SIG-M5 (cell line): ENCODE data around the gene CARD14.
"Not testable (repeated sequence)": the region's sequence is repeated elsewhere in the genome, so short reads cannot be mapped to it uniquely, and the experiment has no call there.

Experiments
- DNase-seq: peaks from one replicate; lab custom pipeline; 2025; lab: John Stamatoyannopoulos, UW

CARD14 gene

DNA sequence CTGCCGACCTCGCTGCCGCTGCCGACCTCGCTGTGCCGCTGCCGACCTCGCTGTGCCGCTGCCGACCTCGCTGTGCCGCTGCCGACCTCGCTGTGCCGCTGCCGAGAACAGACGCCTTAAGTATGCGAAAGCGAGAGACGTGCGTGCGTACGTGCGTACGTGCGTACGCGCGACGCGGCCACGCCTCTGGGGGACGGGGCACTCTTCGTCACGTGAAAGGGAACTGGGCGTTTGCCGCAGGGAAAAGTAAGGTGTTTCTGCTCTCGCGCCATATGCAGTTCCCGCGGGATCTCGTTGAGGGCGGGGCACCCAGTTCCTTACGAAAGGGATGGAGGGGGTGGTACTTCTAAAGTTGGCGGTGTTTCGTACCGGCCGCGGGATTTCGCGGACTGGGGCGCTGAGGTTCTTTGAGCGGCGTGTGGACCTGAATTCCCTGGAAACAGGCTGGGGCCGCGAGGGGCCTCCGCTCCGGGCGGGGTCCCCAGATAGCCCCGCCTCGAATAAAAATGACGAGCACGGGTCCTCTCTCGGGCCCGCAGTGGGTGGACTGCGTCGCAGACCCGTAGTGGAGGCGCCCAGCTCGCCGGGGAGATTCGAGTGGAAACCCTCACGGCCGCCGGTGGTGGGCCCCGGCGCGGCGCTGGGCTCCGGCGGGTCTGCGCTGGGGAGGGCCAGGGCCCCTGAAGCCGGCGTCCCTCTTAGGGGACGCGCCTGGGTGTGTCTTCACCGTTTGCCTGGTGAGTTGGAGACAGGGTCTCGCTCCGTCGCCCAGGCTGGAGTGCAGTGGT is 22.6 kb upstream of the CARD14 start, which contains the start of gene EIF4A3:
Gene EIF4A3 (minus strand): TSS at position 94 of the 788 bp plus-strand sequence. CDS start 167 bp downstream, outside the sequence.
- peak; percentile 91 for DNase-seq

DNA sequence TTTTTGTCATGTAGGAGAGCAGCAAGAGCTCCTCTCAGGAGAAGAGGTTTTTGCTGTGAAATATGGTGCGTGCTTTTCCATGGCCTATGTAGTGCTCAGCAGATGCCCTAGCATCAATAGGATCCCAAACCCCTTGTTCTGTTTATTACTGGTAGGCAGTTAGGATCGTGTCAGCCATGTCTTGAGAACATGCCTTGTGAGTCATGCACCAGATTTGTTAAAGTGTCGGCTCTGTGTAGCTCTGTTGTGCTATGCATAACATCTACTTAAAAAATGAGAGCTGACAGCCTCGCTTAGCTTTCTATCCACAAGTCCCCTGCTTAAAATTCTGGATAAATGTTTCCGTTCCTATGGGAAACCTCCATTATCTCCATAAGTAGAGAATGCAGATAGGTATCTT is 18.5 kb upstream of the CARD14 start:
- DNase-seq: no peak

DNA sequence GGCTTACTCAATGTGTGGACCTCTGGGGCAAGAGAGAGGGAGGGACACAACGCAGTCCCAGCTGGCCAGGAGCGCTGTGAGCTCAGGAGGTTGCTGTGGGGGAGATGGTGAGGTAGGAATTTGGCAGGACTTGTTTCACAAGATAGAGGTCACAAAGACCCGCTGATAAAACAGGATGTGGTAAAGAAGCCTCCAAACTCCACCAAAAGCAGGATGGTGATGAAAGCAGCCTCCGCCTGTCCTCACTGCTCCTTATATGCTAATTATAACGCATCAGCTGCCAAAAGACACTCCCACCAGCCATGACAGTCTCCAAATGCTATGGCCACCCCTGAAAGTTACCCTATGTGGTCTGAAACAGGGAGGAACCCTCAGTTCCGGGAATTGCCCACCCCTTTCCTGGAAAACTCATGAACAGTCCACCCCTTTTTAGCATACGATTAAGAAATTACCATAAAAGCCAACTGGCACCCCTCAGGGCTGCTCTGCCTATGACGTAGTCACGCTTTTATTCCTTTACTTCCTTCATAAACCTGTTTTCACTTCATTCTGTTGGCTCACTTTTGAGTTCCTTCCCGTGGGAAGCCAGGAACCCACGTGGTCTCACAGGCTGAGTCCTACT is 17.6 kb upstream of the CARD14 start:
- peak; percentile 68 for DNase-seq

DNA sequence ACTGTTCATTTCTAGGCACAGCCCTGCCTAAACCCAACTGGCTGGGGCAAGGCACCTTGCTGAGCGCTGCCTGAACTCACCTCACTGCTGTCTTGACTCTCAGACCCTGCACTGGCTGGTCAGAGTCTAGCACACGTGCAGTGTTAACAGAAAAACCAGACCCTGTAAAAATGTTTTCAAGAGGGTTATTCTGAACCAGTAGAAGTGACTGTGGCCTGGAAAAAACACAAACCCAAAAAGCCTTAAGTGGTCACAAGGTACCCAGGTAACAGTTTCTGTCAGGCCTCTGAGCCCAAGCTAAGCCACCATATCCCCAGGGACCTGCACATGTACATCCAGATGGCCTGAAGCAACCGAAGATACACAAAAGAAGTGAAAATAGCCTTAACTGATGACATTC is 16.8 kb upstream of the CARD14 start:
- DNase-seq: no peak

DNA sequence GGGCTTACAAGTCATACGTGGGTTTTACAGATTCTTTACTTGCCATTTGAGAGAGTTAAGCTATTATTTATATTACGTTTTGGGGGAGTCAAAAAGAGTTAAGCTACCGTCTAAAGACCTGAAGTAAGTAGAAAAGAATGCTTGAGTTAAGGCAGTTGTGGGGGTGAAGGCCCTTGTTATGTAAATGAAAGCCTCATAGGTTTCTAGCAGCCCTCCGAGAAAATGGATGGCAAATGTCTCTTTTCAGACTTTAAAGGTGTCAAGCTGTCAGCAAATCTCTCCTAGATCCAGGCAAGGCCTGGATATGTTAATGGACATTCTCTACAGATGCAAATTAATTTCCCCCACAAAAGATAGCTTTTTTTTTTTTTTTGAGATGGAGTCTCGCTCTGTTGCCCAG is 15.7 kb upstream of the CARD14 start:
- DNase-seq: no peak

DNA sequence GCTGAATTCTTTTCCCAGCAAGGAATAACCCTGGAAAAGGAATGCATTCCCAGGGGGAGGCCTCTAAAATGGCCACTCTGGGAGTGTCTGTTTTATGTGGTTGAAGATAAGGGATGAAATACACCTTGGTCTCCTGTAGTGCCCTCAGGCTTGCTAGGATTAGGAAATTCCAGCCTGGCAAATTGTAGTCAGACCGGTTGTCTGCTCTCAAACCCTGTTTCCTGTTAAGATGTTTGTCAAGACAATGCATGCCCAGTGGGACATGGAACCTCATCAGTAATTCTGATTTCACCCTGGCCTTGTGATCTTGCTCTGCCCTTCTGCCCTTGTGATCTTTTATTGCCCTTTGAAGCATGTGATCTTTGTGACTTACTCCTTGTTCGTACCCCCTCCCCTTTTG is 14.2 kb upstream of the CARD14 start:
- DNase-seq: not testable (repeated sequence)

DNA sequence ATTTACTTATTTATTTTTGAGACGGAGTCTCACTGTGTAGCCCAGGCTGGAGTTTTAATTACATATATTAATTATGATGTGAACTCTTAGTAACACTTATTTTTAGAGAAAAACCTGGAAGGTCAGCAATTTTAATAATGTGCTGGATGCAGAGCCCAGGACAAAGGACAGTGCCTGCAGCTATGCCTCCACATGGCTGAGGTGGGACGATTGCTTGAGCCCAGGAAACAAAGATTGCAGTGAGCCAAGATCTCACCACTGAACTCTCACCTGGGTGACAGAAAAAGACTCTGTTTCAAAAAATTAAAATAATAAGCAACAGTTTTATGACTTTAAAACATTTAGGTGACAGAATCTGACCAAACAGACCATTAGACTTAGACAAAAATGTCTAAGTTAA is 11.0 kb upstream of the CARD14 start:
- no peak for DNase-seq

DNA sequence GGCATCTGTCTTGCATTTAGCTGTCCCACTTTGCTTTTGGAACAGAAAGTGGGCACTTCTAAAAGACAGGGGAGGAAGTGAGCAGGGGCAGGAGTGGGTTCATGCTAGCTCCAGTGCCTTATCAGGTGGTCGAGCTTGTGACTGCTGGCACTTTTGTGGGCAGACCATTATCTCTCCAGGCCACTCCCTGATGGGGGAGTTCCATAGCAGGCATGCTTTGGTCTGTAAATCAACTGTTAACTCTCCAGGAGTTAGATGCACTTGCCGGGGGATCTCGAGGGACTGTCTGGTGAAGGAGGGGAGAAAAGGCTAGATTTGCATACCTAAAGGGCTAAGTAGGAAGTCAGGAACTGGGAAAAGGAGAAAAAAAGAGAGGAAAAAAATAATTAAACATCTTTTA is 9.3 kb upstream of the CARD14 start:
- DNase-seq: no peak

DNA sequence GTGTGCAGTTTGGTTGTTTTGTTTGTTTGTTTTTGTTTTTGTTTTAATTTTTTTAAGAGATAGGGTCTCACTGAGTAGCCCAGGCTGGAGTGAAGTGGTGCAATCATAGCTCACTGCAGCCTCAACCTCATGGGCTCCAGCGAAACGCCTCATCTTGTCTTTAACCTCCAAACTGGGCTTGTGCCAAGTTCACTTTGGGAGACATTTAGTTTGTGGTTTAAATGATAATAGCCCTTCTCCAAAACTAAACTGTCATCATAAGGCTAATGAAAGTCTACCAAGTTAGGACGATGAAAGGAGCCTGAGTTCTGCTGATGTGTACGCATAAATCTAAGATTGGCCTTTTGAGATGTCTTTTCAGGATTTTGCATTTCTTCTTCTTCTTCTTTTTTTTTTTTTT is 6.5 kb upstream of the CARD14 start:
- no peak for DNase-seq

DNA sequence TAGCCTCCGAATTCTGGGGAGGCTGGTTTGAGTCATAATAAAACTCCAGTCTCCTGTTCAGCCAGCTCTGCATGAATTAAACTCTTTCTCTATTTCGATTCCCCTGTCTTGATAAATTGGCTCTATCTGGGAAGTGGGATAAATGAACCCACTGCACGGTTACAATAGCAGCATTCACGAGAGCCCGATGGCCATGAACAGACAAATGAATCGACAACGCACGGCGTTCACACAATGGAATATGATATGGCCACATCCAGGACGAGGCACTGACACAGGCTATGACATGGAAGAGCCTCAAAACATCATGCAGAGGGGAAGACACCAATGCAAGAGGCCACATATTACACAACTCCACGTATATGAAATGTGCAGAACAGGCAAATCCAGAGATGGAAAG is 5.6 kb upstream of the CARD14 start:
- no peak for DNase-seq

DNA sequence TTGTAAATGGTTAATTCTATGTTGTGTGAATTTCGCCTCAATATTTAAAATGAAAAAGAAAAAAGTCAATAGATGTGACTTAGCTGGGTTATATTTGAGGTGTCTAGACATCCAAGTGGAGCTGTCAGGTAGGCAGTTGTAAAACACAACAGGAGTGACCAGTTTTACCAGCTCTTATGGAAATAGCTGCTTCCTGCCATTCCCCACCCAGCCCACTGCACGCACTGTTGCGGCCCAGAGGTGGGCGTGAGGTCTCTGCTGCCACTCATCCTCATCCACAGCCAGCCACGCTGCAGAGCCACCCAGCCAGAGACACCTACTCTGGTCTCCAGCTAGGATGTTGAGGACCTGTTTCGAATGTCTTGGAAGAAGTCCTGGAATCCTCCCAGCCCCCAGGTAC is 3.4 kb upstream of the CARD14 start:
- DNase-seq: no peak

DNA sequence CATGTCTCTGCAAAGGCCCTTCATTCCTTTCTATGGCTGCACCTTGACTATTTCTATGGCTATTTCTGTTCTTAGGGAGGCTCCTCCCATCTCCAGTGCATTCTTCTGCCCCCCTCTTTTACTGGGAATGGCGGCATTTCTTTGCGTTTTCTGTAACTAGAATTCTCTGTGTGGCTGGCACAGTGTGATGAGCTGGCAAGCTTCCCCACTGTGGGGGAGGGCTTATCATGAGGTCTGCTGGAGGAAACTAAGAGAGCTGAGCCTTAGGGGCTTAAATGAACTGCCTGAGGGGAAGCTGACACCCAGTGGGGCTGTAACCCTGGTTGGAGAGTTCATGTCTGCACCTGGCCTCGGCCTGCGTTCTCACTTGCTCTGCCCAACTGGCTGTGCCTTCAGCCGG is 1.5 kb upstream of the CARD14 start:
- no peak for DNase-seq

DNA sequence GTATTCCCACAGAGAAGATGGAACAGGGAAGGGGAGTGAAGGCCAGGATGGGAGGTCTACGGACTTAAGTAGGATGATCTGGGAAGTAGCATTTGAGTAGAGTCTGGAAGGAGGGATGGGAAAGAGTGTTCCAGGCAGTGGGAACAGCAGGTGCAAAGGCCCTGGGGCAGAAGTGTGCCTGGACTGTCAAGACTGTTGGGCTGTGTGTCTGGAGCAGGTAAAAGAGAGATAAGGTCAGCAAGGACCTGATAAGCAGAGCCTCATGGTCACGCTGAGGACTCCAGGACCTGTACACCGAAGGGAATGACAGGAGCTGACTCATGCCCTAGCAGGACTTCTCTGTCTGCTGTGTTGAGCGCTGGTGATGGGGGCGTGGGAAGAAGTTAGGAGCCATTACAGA is 723 bp upstream of the CARD14 start:
- no peak for DNase-seq

DNA sequence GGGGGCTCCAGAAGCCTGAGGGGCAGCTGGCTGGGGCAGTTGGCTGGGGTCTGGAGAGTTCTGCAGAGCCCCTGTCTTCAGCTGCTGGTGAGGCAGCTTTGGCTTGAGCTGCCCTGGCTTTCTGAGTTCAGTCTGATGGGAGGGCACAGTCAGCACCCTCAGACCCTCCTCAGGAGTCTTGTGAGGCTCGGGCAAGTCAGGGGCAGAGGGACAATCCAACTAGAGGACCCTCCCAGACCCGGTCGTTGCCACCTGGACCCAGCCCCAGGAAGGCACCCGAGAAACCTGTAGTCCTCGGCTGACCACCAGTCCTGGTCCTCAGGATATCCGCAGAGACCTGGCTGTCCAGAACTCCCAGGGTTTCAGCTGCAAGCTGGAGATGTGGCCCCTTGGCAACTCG is 1.9 kb downstream of the CARD14 start:
- no peak for DNase-seq

DNA sequence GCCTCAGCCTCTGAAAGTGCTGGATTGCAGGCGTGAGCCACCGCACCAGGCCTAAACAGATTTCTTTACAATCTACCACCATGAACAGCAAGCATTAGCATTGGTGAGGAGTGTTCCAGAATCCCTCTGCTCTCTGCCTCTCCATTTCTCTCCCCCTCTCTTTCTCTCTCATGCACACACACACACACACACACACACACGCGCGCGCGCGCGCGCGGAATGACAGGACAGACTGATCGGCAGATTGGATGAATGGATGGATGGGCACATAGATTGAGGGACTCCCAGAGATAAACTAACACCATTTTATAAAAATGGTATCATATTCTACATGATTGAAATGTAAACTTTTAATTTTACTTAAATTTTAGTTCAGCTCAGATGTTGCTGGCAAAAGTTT is 3.3 kb downstream of the CARD14 start:
- DNase-seq: no peak

DNA sequence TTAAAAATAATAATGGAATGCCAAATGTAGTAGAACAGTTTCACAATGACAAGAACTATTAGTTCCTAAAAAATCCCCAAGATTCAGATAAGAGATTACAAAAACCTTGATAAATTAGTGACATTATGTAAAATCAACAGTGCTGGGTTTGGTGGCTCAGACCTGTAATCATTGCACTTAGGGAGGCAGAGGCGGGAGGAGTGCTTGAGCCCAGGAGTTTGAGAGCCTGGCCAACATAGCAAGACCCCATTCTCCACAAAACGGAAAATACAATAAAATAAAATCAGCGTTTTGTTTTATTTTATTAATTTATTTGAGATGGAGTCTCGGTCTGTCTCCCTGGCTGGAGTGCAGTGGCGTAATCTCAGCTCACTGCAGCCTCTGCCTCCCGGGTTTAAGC is 4.1 kb downstream of the CARD14 start:
- DNase-seq: no peak

DNA sequence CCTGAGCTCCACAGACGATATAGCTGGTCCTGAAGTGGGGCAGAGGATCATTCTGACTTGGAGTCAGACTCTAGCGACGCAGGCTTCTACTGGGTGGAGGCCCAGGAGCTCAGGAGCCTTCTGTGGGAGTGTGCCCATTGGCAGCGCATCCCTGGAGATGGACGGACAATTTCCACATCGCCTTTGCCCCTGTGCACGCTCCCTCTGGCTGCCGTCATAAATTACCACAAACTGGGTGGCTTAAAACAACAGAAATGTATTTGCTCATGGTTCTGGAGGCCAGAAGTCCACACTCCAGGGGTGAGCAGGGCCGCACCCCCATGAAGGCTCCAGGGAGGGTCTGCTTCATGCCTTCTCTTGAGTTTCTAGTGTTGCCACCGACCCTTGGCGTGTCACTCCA is 6.9 kb downstream of the CARD14 start:
- DNase-seq: no peak

DNA sequence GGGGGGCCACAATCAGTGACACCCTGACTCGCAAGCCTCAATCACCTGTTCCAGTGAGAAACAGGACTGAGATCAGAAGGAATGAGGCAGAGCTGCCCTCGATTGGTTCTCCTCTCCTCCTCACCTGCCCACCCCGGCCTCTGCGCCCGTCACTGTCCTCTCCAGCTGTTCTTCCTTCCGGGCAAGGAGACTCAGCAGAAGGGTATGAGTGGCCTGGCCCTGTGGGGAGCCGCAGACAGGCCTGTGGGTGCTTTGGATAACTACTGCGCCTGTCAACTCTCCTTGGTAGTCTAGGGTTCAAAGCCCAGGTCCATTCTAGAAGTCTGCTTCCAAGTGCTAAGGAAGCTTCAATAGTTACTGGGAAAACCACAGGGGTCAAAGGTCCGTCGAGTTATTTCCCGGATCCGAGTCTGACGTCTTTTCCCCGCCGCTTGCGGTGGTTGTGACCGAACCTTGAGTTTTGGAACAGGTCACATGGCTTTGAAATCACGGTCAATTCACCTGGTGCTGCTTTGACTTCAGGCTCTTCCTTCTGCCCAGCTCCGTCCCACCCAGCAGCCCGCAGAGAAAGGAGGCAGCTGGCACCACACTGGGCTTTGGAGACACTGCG is 8.3 kb downstream of the CARD14 start:
- DNase-seq: no peak

DNA sequence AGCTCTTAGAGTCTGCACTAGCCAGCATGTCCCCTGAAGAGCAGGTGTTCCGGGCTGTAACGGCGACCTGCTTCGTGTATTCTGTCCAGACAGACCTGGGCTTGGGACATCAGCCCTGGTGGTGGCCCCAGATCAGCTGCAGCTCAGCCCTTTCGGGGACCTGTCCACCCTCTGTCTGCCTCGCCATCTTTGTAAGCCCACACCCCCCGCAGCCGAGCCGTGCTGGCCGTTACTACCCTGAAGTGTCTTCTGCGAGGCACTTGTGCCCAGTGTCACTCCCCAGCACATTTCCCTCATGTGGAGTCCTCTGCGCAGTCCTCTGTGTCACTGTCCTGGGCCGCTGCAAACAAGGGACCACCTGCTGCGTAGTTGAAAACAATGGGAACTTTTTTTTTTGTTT is 10.4 kb downstream of the CARD14 start:
- no peak for DNase-seq

DNA sequence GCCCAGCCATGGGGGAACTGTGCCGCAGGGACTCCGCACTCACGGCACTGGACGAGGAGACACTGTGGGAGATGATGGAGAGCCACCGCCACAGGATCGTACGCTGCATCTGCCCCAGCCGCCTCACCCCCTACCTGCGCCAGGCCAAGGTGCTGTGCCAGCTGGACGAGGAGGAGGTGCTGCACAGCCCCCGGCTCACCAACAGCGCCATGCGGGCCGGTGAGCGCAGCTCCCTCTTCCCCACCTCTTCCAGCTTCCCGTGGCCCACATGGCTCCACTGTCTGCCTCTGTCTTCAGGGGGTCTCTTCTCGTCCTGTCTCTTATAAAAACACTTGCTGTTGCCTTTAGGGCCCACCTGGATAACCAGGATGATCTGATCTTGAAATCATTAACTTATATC is 11.6 kb downstream of the CARD14 start:
- DNase-seq: no peak

DNA sequence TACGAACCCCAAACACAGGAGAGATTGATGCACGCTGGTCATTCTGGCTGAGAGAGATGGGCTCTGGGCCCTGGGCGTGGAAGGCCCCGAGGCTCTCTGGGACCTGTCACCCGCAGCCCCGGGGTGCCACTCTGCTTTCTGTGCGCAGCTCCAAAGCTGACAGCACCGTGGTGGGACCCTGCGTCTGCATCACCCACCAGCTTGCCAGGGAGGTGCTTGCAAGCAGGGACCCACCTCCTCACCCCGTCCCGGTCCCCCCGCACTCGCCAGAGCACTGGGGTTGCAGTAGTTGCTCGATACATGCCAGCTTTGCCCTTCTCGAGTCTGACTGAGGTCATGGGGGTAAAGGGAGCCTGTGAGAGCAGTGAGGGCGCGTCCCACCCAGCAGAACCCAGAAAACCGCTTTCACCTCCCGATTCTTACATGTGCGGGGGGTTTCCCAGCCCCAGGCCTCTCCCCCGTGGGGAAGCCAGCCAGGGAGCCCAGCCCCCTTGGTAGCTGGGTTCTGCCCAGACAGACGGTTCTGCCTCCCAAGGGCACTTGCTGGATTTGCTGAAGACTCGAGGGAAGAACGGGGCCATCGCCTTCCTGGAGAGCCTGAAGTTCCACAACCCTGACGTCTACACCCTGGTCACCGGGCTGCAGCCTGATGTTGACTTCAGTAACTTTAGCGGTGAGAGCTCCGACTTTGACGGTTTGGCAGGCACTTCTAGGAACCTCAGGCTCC is 12.5 kb downstream of the CARD14 start:
- DNase-seq: no peak

DNA sequence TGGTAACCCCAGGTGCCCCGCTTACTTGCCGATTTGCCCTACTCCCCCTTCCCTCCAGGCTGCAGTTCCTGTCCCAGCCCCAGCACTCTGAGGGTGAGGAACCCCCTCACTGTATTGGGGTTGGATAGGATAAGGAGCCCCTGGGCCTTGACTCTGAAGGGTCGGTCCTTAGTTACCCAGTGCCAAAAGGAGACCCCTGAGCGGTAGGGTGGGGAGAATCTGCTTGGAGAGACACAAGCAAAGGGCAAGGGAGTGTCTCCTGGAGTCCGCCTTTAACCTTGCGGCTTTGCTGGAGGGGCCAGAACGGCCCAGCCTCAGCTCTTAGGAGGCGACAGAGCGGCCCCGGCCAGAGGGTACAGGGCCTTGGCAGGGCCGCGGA is 13.0 kb downstream of the CARD14 start:
- no peak for DNase-seq
